ENCODE results near the gene WDR59.

Gene WDR59

GRCh38 chr16:74871608-74872007, 113.3 kb downstream of the WDR59 start:
- Histone ChIP-seq H3K4me1 (ENCODE audit: control insufficient read depth, insufficient read depth, low read length) (no peaks in the 10 kb centered on the region), H3K27ac (ENCODE audit: extremely low read depth, low read depth, low read length) (no peak overlapping the region), H3K36me3 (ENCODE audit: control insufficient read depth in 2 of 2, insufficient read depth in 1 of 2, low read length in 2 of 2) (peaks cover 0 to 33% of the 10 kb centered on the region in 2 experiments; a peak in 2 of 3 replicates), H3K4me3 (ENCODE audit: low read depth, low read length) (no peak overlapping the region), H3K9me3 (ENCODE audit: control insufficient read depth, insufficient read depth, low read depth, low read length) (no peaks in the 10 kb centered on the region)
- CTCF ChIA-PET = interaction anchor here (0.8 to 1.2 kb wide), 2 partner anchors 9 to 128 kb away, joined by 3 to 6 read pairs; partner anchors contain the start of gene ZNRF1
- POLR2A ChIA-PET = no interaction called here
- TF ChIP-seq ZNF335 (tag by site-specific recombination; conservative IDR thresholded peaks at IDR 0.05) (no peak), ZNF510 (tag by site-specific recombination; IDR thresholded peaks at IDR 0.05; ENCODE audit: insufficient replicate concordance) (no peak), ZNF366 (tag by site-specific recombination; conservative IDR thresholded peaks at IDR 0.05) (no peak), ZNF549 (tag by site-specific recombination; IDR thresholded peaks at IDR 0.05) (no peak), ZNF2 (tag by site-specific recombination; IDR thresholded peaks at IDR 0.05) (no peak), KLF9 (tag by site-specific recombination; IDR thresholded peaks at IDR 0.05; ENCODE audit: low read depth) (no peak), ZNF670 (tag by site-specific recombination; IDR thresholded peaks at IDR 0.05; ENCODE audit: low read depth) (no peak), BCL6B (tag by site-specific recombination; IDR thresholded peaks at IDR 0.05) (no peak), ZNF391 (tag by site-specific recombination; IDR thresholded peaks at IDR 0.05; ENCODE audit: borderline replicate concordance, low read depth) (no peak), TRIM28 (IDR thresholded peaks at IDR 0.05; ENCODE audit: borderline replicate concordance, low read length) (no peak), ZNF239 (tag by site-specific recombination; IDR thresholded peaks at IDR 0.05) (no peak), ZBTB11 (tag by site-specific recombination; conservative IDR thresholded peaks at IDR 0.05; ENCODE audit: low read depth) (no peak), PRDM4 (tag by site-specific recombination; IDR thresholded peaks at IDR 0.05) (no peak), ZNF530 (tag by site-specific recombination; IDR thresholded peaks at IDR 0.05; ENCODE audit: low read depth) (no peak), ZNF292 (tag by site-specific recombination; IDR thresholded peaks at IDR 0.05; ENCODE audit: borderline replicate concordance, low read depth) (no peak), PATZ1 (tag by site-specific recombination; IDR thresholded peaks at IDR 0.05) (no peak), ZNF433 (tag by site-specific recombination; IDR thresholded peaks at IDR 0.05; ENCODE audit: low read depth) (no peak), HOXC10 (CRISPR knock-in tag; IDR thresholded peaks at IDR 0.05) (no peak), ZNF514 (tag by site-specific recombination; IDR thresholded peaks at IDR 0.05) (no peak)

Measured in HEK293 (cell line).